Heart right ventricle (tissue), 16 donors: ENCODE data around the gene WHAMM. TPM values are rescaled to one million over a fixed set of nuclear protein-coding genes. Genes with fewer than 3 reads are reported as not detected.

ENCODE experiments used
- ATAC-seq, 8 donors: fragments of 200-7000 bp; cut with Tn5 transposase; one replicate each; pipeline ENCODE4 v1.9.1; 2020; ENCODE audit warnings: mild to moderate bottlenecking in 8 of 8, moderate library complexity in 8 of 8, moderate number of reproducible peaks in 1 of 8
- DNase-seq, 2 donors: peaks; one replicate each; pipeline ENCODE4 v3.0.0-alpha.2; 2020
- H3K27ac ChIP-seq, 10 donors: fragments of 200-600 bp; sonication (generic) in 2 of 10; one replicate each; pipeline versions ENCODE4 v1.5.0 to v1.8.0; 2020 to 2022; ENCODE audit warnings: mild to moderate bottlenecking in 3 of 10
- H3K27me3 ChIP-seq, 7 donors: fragments of 200-600 bp; one replicate each; pipeline ENCODE4 v1.8.0; 2021 to 2022; ENCODE audit warnings: mild to moderate bottlenecking in 2 of 7
- H3K36me3 ChIP-seq, 9 donors: fragments of 200-600 bp; sonication (generic) in 1 of 9; one replicate each; pipeline versions ENCODE4 v1.5.0 to v1.8.0; 2020 to 2022; ENCODE audit warnings: mild to moderate bottlenecking in 2 of 9
- H3K4me1 ChIP-seq, 9 donors: fragments of 200-600 bp; sonication (generic) in 1 of 9; one replicate each; pipeline versions ENCODE4 v1.5.0 to v1.8.0; 2020 to 2022; ENCODE audit warnings: mild to moderate bottlenecking in 4 of 9
- H3K4me3 ChIP-seq, 10 donors: fragments of 200-600 bp; sonication (generic) in 2 of 10; one replicate each; pipeline versions ENCODE4 v1.5.0 to v1.8.0; 2020 to 2022; ENCODE audit warnings: mild to moderate bottlenecking in 7 of 10, moderate library complexity in 2 of 10
- H3K9me3 ChIP-seq, 11 donors: fragments of 200-600 bp in 10 of 11; sonication (generic) in 2 of 11; one replicate each; pipeline versions ENCODE4 v1.5.0 to v1.8.0; 2013 to 2022; ENCODE audit warnings: mild to moderate bottlenecking in 2 of 11, control low read depth in 1 of 11, moderate library complexity in 1 of 11
- CTCF ChIP-seq, 9 donors: fragments of 200-600 bp; sonication (generic) in 2 of 9; IDR thresholded peaks; one replicate each; pipeline versions ENCODE4 v1.5.0 to v1.8.0; 2021 to 2022; ENCODE audit warnings: antibody characterized with exemption in 9 of 9, mild to moderate bottlenecking in 5 of 9, moderate library complexity in 1 of 9
- WGBS, 2 donors: extraction: QIAGEN DNeasy Blood & Tissue Kit; methylation state at CpG; one replicate each; pipeline ENCODE4 v1.1.7; 2013; ENCODE audit warnings: inconsistent platforms in 1 of 2; 5-methylcytosine and 5-hydroxymethylcytosine counted together
- intact Hi-C, 10 donors: fragments of 100-400 bp; cut with DNase I; formaldehyde crosslinking; loops; one replicate each; pipeline versions ENCODE4 v1.11.1 to v1.14.2; 2022
- polyA plus RNA-seq, 2 donors: library from polyadenylated mRNA; stranded (reverse); fragments of 200-250 nt; gene quantifications; one replicate each; pipeline ENCODE4 v1.2.3, GENCODE V29; 2013
- total RNA-seq, 10 donors: library from RNA; stranded (reverse); fragmentation: NEBNext Ultra II Directional in 3 of 10; extraction: Animal tissue kit (Norgen Biotek cat#: 25700) in 3 of 10; gene quantifications; one replicate each; pipeline versions ENCODE4 v1.2.1 to v1.2.4, GENCODE V29; 2021 to 2023
- donor health status: Arrhythmogenic right ventricular cardiomyopathy.
- donor health status: ischemic (EF 13 %, LVEDD 7.1; RV severe dilation, severe dysfunction).
- donor health status: healthy with polysubstance abuse.
- donor health status: DM: no; HTN: yes; CAD: no.
- donor health status: DM: no; HTN: no; CAD: no.
- donor health status: ischemic (EF 25% LVEDD 6.9; RV normal size, moderate dysfunction).
- donor health status: ischemic (EF 25% LVEDD 5.7; RV mildly dilated, moderate dysfunction).
- donor health status: healthy.
- donor health status: DM: yes; HTN: yes; CAD: no.
- donor health status: Ischemic cardiomyopathy.
- donor health status: ischemic (EF 35%, LVEDD 5.7; RV mildly dilated, moderate dysfunction).
- donor health status: nonischemic (EF 11% LVEDD 7.7; RV severe dilation, severe dysfunction).
- donor health status: DM: yes; HTN: yes; CAD: no.
- donor health status: PGD.
- donor health status: ischemic (EF 29% LVEDD 5.4; RV normal size, mild dysfunction).
- donor health status: nonischemic (EF 23%, LVEDD 6.1; RV moderate dilation, normal function).

The WHAMM gene
- total and polyA plus RNA-seq, 12 donors, result 3.2 to 8.1 (median 6.3) TPM

DNA sequence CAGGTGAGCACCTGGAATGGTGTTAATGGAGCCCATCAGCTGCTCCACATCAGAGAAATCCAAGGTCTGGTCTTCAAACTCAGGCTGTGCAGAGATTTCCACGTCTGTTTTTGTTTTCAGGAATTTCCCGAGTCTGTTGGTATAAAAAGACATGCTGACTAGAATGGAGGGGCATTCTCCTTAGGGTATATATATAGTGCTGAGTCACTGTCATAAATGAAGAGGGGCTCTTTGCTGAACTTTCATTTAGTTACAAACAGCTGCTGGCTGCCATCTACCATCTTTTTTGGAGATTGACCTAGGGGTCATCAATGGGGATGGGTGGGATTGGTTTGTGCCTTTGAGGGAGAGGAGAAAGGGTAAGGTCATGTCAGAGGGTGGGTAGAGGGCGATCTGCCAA lies 30.7 kb upstream of the WHAMM start:
- TF ChIP-seq CTCF (IDR thresholded peaks at IDR 0.05), result no peak
- 75 to 76% methylated on average over 3 of the region's 3 CpGs for WGBS, 2 donors
- H3K36me3 ChIP-seq, result peaks cover 0 to 78% (median 0%) of the 10 kb centered on the region in 9 donors
- H3K27ac ChIP-seq, result no peak overlapping the region
- no peak overlapping the region for H3K4me3 ChIP-seq
- H3K4me1 ChIP-seq, result no peaks in the 10 kb centered on the region
- no peaks in the 10 kb centered on the region for H3K27me3 ChIP-seq
- no peak for ATAC-seq
- intact Hi-C loops, result no loop called here
- no peak for DNase-seq
- no peaks in the 10 kb centered on the region for H3K9me3 ChIP-seq

DNA sequence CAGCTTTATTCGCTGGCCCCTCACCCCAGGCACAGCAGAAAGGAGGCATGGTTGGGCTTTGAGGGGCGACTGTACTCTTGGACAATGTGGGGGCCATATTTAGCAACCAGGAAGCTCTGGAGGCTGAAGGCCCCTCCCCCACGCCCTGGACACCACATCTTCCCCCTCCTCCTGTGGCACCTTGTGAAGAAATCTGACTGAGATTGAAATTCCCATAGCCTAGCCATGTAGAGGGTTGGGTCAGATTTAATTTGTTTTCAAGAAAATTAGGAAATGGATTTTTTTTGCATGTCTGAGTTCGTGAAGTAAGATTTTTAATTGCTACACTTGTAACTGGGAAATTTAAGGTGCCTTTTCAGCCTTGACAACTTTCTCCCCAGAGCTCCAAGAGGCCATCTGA lies 28.1 kb upstream of the WHAMM start:
- WGBS, 2 donors, result 66 to 74% methylated on average over 4 of the region's 4 CpGs
- no peaks in the 10 kb centered on the region for H3K9me3 ChIP-seq
- no peak for DNase-seq
- no peak overlapping the region for H3K4me3 ChIP-seq
- H3K27me3 ChIP-seq, result no peaks in the 10 kb centered on the region
- intact Hi-C loops, result no loop called here
- no peak for ATAC-seq
- no peak overlapping the region for H3K27ac ChIP-seq
- peaks cover 0 to 76% (median 0%) of the 10 kb centered on the region in 9 donors for H3K36me3 ChIP-seq
- no peak for TF ChIP-seq CTCF (IDR thresholded peaks at IDR 0.05)
- H3K4me1 ChIP-seq, result no peaks in the 10 kb centered on the region

- Histone ChIP-seq H3K4me1 (no peaks in the 10 kb centered on the region), H3K9me3 (peaks cover 0 to 6% (median 0%) of the 10 kb centered on the region in 11 donors), H3K36me3 (peaks cover 0 to 36% (median 0%) of the 10 kb centered on the region in 9 donors), H3K4me3 (no peak overlapping the region), H3K27ac (no peak overlapping the region), H3K27me3 (no peaks in the 10 kb centered on the region)
- WGBS, 2 donors, result 76 to 87% methylated on average over 2 of the region's 2 CpGs
- no peak for ATAC-seq
- DNase-seq, result no peak
- intact Hi-C loops, result no loop called here
- no peak for TF ChIP-seq CTCF (IDR thresholded peaks at IDR 0.05)
Observed at GRCh38 chr15:82788496-82788895, 20.9 kb upstream of the WHAMM start.

- no peak overlapping the region for H3K4me3 ChIP-seq
- peaks cover 0 to 14% (median 0%) of the 10 kb centered on the region in 11 donors for H3K9me3 ChIP-seq
- ATAC-seq (no peak), DNase-seq (no peak)
- H3K4me1 ChIP-seq, result no peaks in the 10 kb centered on the region
- 77 to 81% methylated on average over 1 of the region's 1 CpG for WGBS, 2 donors
- H3K27ac ChIP-seq, result no peak overlapping the region
- peaks cover 0 to 36% (median 0%) of the 10 kb centered on the region in 9 donors for H3K36me3 ChIP-seq
- no peak for TF ChIP-seq CTCF (IDR thresholded peaks at IDR 0.05)
- H3K27me3 ChIP-seq, result no peaks in the 10 kb centered on the region
- intact Hi-C loops, result no loop called here
Observed at GRCh38 chr15:82789491-82789890, 19.9 kb upstream of the WHAMM start.
